HepG2 (cell line): ENCODE measurements around the gene CPNE5. TPM values are rescaled to one million over a fixed set of nuclear protein-coding genes. Genes with fewer than 3 reads are reported as not detected.

ENCODE experiments used
- ATAC-seq: fragments of 200-7000 bp; cut with Tn5 transposase; 3 replicates; pipeline ENCODE4 v1.9.1; 2020; ENCODE audit warnings: mild to moderate bottlenecking, moderate library complexity
- BruUV-seq: library from RNA; stranded (reverse); fragments of 400-500 nt; replicated peaks from 2 replicates; lab custom pipeline; 2021; lab: Mats Ljungman, UMichigan
- CTCF ChIA-PET: fragments of 300-600 bp; formaldehyde crosslinking; extraction: SDS; loops from one replicate; lab custom pipeline; 2021; ENCODE audit warnings: low total read pairs, inconsistent platforms, low intra/inter-chr PET ratio; lab: Yijun Ruan, JAX
- POLR2A ChIA-PET: fragments of 350-600 bp; sonication (Branson Sonifier 250); formaldehyde crosslinking; loops from one replicate; lab custom pipeline; 2020; ENCODE audit warnings: antibody characterized with exemption, inconsistent platforms; lab: Yijun Ruan, JAX
- DNase-seq: peaks from one replicate; pipeline ENCODE4 v3.0.0-alpha.2; 2015; ENCODE audit warnings: low spot score
- FAIRE-seq: peaks from 3 replicates; lab custom pipeline; 2011; peaks lifted over from hg19 to GRCh38; lab: Jason Lieb, UNC
- H2AFZ ChIP-seq: one replicate; pipeline ENCODE4 v1.6.1; 2011; ENCODE audit warnings: low read length, inconsistent platforms
- H3K27ac ChIP-seq: fragments of 300-600 bp; 3 replicates; pipeline ENCODE4 v1.8.0; 2011; ENCODE audit warnings: mixed run types, mild to moderate bottlenecking, mixed read lengths, low read length, inconsistent platforms; ENCODE audit not compliant: insufficient read depth; ENCODE audit errors: extremely low read length
- H3K27me3 ChIP-seq, 2 experiments: fragments of 200-600 bp in 1 of 2; 2 replicates in 1 of 2; 3 replicates in 1 of 2; pipeline versions ENCODE4 v1.6.0 to v1.8.0; 2011; ENCODE audit warnings: low read length in 2 of 2, mild to moderate bottlenecking in 2 of 2, moderate library complexity in 2 of 2, inconsistent platforms in 1 of 2; ENCODE audit not compliant: insufficient read depth in 2 of 2, control insufficient read depth in 1 of 2
- H3K36me3 ChIP-seq, 2 experiments: fragments of 200-600 bp in 1 of 2; replicated peaks in 1 of 2; 2 replicates in 1 of 2; 3 replicates in 1 of 2; pipeline versions ENCODE4 v1.5.1 to v1.8.0; 2011; ENCODE audit warnings: low read length in 2 of 2, inconsistent platforms in 1 of 2; ENCODE audit not compliant: insufficient read depth in 2 of 2, control insufficient read depth in 1 of 2
- H3K4me1 ChIP-seq: 2 replicates; pipeline ENCODE4 v1.5.1; 2012; ENCODE audit warnings: low read length, inconsistent platforms; ENCODE audit not compliant: insufficient read depth
- H3K4me2 ChIP-seq: 2 replicates; pipeline ENCODE4 v1.6.0; 2011; ENCODE audit warnings: low read depth, low read length, inconsistent platforms
- H3K4me3 ChIP-seq, 3 experiments: fragments of 200-600 bp in 1 of 3; sonication (generic), shearing (Covaris generic) in 1 of 3; replicated peaks in 1 of 3; 2 replicates each; pipeline ENCODE4 v1.5.1; 2011 to 2016; ENCODE audit warnings: low read length in 3 of 3, inconsistent platforms in 2 of 3, low read depth in 2 of 3, mild to moderate bottlenecking in 2 of 3, control low read depth in 1 of 3, mixed read lengths in 1 of 3; ENCODE audit not compliant: insufficient read depth in 1 of 3
- H3K79me2 ChIP-seq: one replicate; pipeline ENCODE4 v1.6.1; 2011; ENCODE audit warnings: low read length, inconsistent platforms; ENCODE audit not compliant: insufficient read depth
- H3K9ac ChIP-seq: 2 replicates; pipeline ENCODE4 v1.6.0; 2011; ENCODE audit warnings: mild to moderate bottlenecking, low read depth, low read length, inconsistent platforms; ENCODE audit not compliant: insufficient read depth
- H3K9me3 ChIP-seq: 2 replicates; pipeline ENCODE4 v1.5.1; 2012; ENCODE audit warnings: mild to moderate bottlenecking, low read length
- H4K20me1 ChIP-seq: 2 replicates; pipeline ENCODE4 v1.6.0; 2011; ENCODE audit warnings: inconsistent platforms, mild to moderate bottlenecking, low read length, moderate library complexity; ENCODE audit not compliant: insufficient read depth
- CREM ChIP-seq, 2 experiments: sonication (generic) in 1 of 2; formaldehyde crosslinking in 1 of 2; IDR thresholded peaks; 2 replicates each; pipeline versions ENCODE4 v1.4.0 to v1.6.1; 2016 to 2020; ENCODE audit warnings: antibody characterized with exemption in 1 of 2, mild to moderate bottlenecking in 1 of 2, missing genetic modification reagents in 1 of 2
- GATAD2A ChIP-seq: IDR thresholded peaks from 2 replicates; pipeline ENCODE4 v1.6.1; 2016
- HMG20B ChIP-seq: conservative IDR thresholded peaks from 2 replicates; pipeline ENCODE4 v1.6.1; 2016; ENCODE audit warnings: missing genetic modification reagents, missing compliant biosample characterization
- MNT ChIP-seq: fragments of 450-650 bp; IDR thresholded peaks from 2 replicates; pipeline ENCODE4 v1.6.1; 2016
- MTF1 ChIP-seq: sonication (generic); formaldehyde crosslinking; IDR thresholded peaks from 2 replicates; pipeline ENCODE4 v1.5.0; 2020; ENCODE audit warnings: missing genetic modification reagents
- RARA ChIP-seq: IDR thresholded peaks from 2 replicates; pipeline ENCODE4 v1.6.1; 2016; ENCODE audit warnings: missing genetic modification reagents, missing compliant biosample characterization
- TOPORS ChIP-seq: sonication (generic); formaldehyde crosslinking; IDR thresholded peaks from 2 replicates; pipeline ENCODE4 v1.8.0; 2023; ENCODE audit warnings: mild to moderate bottlenecking, missing genetic modification reagents
- TSC22D2 ChIP-seq: sonication (generic); formaldehyde crosslinking; IDR thresholded peaks from 2 replicates; pipeline ENCODE4 v1.5.1; 2020; ENCODE audit warnings: missing genetic modification reagents, mild to moderate bottlenecking, borderline replicate concordance
- ZBED4 ChIP-seq: sonication (generic); formaldehyde crosslinking; IDR thresholded peaks from 2 replicates; pipeline ENCODE4 v1.4.0; 2020; ENCODE audit warnings: missing genetic modification reagents, borderline replicate concordance
- ZBTB3 ChIP-seq: sonication (generic); formaldehyde crosslinking; IDR thresholded peaks from 2 replicates; pipeline ENCODE4 v1.4.0; 2020; ENCODE audit warnings: low read depth, mild to moderate bottlenecking, moderate library complexity, missing genetic modification reagents, borderline replicate concordance
- ZNF317 ChIP-seq: sonication (generic); formaldehyde crosslinking; IDR thresholded peaks from 2 replicates; pipeline ENCODE4 v1.5.0; 2020; ENCODE audit warnings: mild to moderate bottlenecking, missing genetic modification reagents
- ZNF333 ChIP-seq: sonication (generic); formaldehyde crosslinking; IDR thresholded peaks from 2 replicates; pipeline ENCODE4 v1.4.0; 2020; ENCODE audit warnings: mild to moderate bottlenecking, missing genetic modification reagents, borderline replicate concordance
- ZNF414 ChIP-seq: sonication (generic); formaldehyde crosslinking; IDR thresholded peaks from 2 replicates; pipeline ENCODE4 v1.5.0; 2020; ENCODE audit warnings: missing genetic modification reagents
- ZNF629 ChIP-seq: sonication (generic); formaldehyde crosslinking; conservative IDR thresholded peaks from 2 replicates; pipeline ENCODE4 v1.5.0; 2020; ENCODE audit warnings: missing genetic modification reagents
- WGBS: methylation state at CpG from one replicate; pipeline ENCODE4 v1.1.6; 2017; ENCODE audit warnings: low lambda C conversion rate; 5-methylcytosine and 5-hydroxymethylcytosine counted together
- in situ Hi-C: cut with HindIII; loops from 2 replicates; pipeline ENCODE4 v1.10.0; 2017; ENCODE audit warnings: low pct_unique_long_range_greater_than_20kb; ENCODE audit not compliant: extremely low pct_ligation_motif_present
- intact Hi-C: fragments of 100-400 bp; cut with micrococcal nuclease; formaldehyde crosslinking; loops from one replicate; pipeline ENCODE4 v1.10.0; 2022; ENCODE audit not compliant: unreplicated experiment
- polyA plus RNA-seq, 8 experiments: library from polyadenylated mRNA; depleted of rRNA in 3 of 8; stranded (reverse) in 7 of 8; unstranded in 1 of 8; fragments of >200 nt; fragmentation: Illumina TruSeq in 4 of 8; extraction: Trizol in 4 of 8; gene quantifications; 2 replicates each; pipeline versions ENCODE4 v1.2.1 to v1.2.3, GENCODE V29; 2011 to 2016; ENCODE audit warnings: low read depth in 4 of 8, missing spikeins in 1 of 8, mixed read lengths in 1 of 8; ENCODE audit not compliant: insufficient read depth in 1 of 8
- total RNA-seq, 5 experiments: library from RNA; depleted of rRNA; stranded (reverse); fragments of >200 nt; fragmentation: Illumina TruSeq; extraction: Trizol; gene quantifications; 2 replicates each; pipeline ENCODE4 v1.2.3, GENCODE V29; 2016; ENCODE audit warnings: low read depth in 1 of 5

CPNE5 gene
- total and polyA plus RNA-seq, 2 of the 13 experiments (the other 11 are each of a cell fraction or from before 2014, with no cell fraction given), result 0.16 TPM; not detected in 1

GRCh38 chr6:36779227-36779626 lies 60.0 kb downstream of the CPNE5 start:
- no TSS peak for BruUV-seq
- CTCF ChIA-PET, result no interaction called here
- no peaks in the 10 kb centered on the region for H4K20me1 ChIP-seq
- intact Hi-C loops (no loop called here), in situ Hi-C loops (loop anchor here (10.0 kb wide), 1 partner anchor 236 kb away; no protein-coding TSS in a partner anchor)
- WGBS, result 3% methylated on average over 5 of the region's 5 CpGs
- no peak overlapping the region for H3K9ac ChIP-seq
- no peak overlapping the region for H3K27ac ChIP-seq
- TF ChIP-seq MTF1 (CRISPR knock-in tag), result no peak
- TF ChIP-seq ZNF629 (CRISPR knock-in tag), result peak; percentile 79
- TF ChIP-seq CREM (IDR thresholded peaks at IDR 0.05), result no peak
- no peak for TF ChIP-seq CREM (CRISPR knock-in tag; IDR thresholded peaks at IDR 0.05)
- no peak for TF ChIP-seq ZNF333
- no peak for TF ChIP-seq TOPORS (CRISPR knock-in tag)
- no peak for TF ChIP-seq GATAD2A (CRISPR knock-in tag)
- peak; percentile 98 for TF ChIP-seq MNT
- no peaks in the 10 kb centered on the region for H3K79me2 ChIP-seq
- no peaks in the 10 kb centered on the region for H3K36me3 ChIP-seq
- no peaks in the 10 kb centered on the region for H3K9me3 ChIP-seq
- peaks cover 17 to 78% of the 10 kb centered on the region in 2 experiments; a peak in 4 of 5 replicates for H3K27me3 ChIP-seq
- no peak for ATAC-seq
- FAIRE-seq, result no peak
- peaks cover 12% of the 10 kb centered on the region for H3K4me1 ChIP-seq
- POLR2A ChIA-PET, result no interaction called here
- no peak for DNase-seq
- H2AFZ ChIP-seq, result no peak overlapping the region
- no peak overlapping the region for H3K4me2 ChIP-seq
- H3K4me3 ChIP-seq, result no peak overlapping the region

- FAIRE-seq, result no peak
- no peak for DNase-seq
- 21% methylated on average over 5 of the region's 5 CpGs for WGBS
- no peaks in the 10 kb centered on the region for H3K9me3 ChIP-seq
- no peaks in the 10 kb centered on the region for H4K20me1 ChIP-seq
- BruUV-seq, result no TSS peak
- H3K27me3 ChIP-seq, result peaks cover 17 to 79% of the 10 kb centered on the region in 2 experiments; a peak in 4 of 5 replicates
- no peaks in the 10 kb centered on the region for H3K79me2 ChIP-seq
- H3K4me2 ChIP-seq, result no peak overlapping the region
- no peak overlapping the region for H2AFZ ChIP-seq
- no peaks in the 10 kb centered on the region for H3K36me3 ChIP-seq
- POLR2A ChIA-PET, result no interaction called here
- no peak overlapping the region for H3K27ac ChIP-seq
- peaks cover 12% of the 10 kb centered on the region for H3K4me1 ChIP-seq
- H3K9ac ChIP-seq, result no peak overlapping the region
- in situ Hi-C loops, result loop anchor here (10.0 kb wide), 1 partner anchor 237 kb away; no protein-coding TSS in a partner anchor
- no peak for ATAC-seq
- no peak overlapping the region for H3K4me3 ChIP-seq
- intact Hi-C loops, result no loop called here
- CTCF ChIA-PET, result no interaction called here
- no peak for TF ChIP-seq ZNF317 (CRISPR knock-in tag)
- no peak for TF ChIP-seq TSC22D2 (CRISPR knock-in tag)
- TF ChIP-seq ZNF414, result no peak
- no peak for TF ChIP-seq ZBTB3 (CRISPR knock-in tag)
- no peak for TF ChIP-seq ZBED4
- TF ChIP-seq RARA (CRISPR knock-in tag), result no peak
- no peak for TF ChIP-seq HMG20B (CRISPR knock-in tag)
Measured at GRCh38 chr6:36777801-36778200, 61.4 kb downstream of the CPNE5 start.
